Right lung (tissue), 5 donors: ENCODE results near the gene TBC1D2B. TPM values are rescaled to one million over a fixed set of nuclear protein-coding genes. Genes with fewer than 3 reads are reported as not detected.

Experiments used
- DNase-seq, 2 donors: peaks; one replicate each; pipeline ENCODE4 v3.0.0-alpha.2; 2013
- polyA plus RNA-seq, 5 donors: library from polyadenylated mRNA; unstranded; fragments of 120-200 nt; gene quantifications; one replicate each; pipeline versions ENCODE4 v1.2.1 to v1.2.3, GENCODE V29; 2013; ENCODE audit warnings: inconsistent platforms in 1 of 5, low replicate concordance in 1 of 5; ENCODE audit not compliant: insufficient read length in 5 of 5, insufficient read depth in 1 of 5

TBC1D2B gene
- polyA plus RNA-seq, 5 donors, result 39.5 to 48.7 (median 40.9) TPM

DNA sequence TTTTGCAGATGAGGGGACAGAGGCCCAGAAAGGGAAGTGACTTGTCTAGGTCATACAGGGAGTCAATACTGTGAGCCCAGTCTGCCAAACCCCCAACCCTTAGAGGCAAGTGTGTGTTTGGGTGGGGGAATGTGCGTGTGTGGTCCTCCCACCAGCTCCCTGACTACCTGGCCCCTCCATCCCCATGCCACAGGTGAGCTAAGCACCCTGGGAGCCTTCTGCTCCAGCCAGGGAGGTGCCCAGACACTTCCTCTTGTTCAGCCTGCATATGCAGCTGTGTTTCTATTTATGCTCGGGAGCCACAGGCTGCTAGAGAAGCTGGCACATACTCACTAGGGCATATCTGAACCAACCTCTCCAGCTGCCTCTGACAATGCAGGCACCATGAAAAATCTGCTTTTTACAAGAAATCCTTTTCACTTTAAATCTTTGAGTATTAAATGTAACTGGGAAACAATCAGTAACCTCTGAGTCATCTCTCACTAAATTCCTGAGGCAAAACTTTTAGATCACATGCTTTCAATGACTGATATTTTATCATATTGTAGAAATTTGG, 20.7 kb downstream of the TBC1D2B start:
- DNase-seq, result no peak

DNA sequence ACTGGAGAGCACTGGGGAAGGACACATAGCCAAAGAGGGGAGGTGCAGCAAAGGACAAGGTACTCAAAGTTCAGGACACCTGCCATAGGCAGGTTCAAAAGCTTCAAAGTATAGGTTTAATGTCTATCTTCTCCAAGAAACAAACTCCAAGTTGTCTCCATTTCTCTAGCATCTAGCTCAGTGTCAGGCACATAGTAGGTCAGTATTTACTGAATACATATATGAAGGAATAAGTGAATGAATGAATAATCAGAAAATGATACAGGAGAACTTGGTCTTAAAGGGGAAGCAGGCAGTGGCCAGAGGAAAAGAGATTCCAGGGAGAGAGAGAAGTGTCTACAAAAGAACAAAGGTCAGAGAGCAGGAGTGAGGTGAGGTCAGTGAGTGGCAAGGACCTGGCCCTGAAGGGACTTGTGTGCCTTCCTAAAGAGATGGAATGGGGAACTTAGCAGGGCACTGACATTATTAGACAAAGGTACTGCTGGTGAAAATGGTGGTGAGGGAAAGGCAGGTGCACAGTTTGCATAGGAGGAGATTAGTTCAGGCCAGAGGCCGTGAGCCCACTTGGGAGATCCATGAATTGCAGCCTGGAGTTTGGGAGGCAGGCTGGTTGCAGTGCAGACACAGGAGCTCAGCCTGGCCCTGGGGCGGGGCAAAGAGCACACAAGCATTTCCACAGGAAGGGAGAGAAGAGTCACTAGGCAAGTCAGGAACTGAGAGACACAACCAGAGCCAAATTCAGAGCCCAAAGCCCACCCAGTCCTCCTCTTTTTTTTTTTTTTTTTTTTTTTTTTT, 21.4 kb downstream of the TBC1D2B start:
- DNase-seq, result no peak

DNA sequence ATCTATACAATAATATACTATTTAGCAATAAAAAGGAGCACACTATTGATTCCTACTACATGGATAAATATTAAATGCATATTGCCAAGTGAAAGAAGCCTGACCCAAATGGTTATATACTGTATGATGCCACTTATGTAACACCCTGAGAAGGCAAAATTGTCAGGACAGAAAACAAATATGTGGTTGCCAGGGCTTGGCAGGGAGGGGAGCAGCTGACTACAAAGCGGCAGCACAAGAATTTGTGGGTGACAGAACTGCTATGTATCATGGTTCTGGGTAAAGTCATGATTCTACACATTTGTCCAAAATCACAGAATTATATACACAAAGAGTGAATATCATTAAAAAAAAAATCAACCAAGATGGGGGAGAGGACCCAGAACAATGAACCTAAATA, 22.5 kb downstream of the TBC1D2B start:
- DNase-seq, result no peak

DNA sequence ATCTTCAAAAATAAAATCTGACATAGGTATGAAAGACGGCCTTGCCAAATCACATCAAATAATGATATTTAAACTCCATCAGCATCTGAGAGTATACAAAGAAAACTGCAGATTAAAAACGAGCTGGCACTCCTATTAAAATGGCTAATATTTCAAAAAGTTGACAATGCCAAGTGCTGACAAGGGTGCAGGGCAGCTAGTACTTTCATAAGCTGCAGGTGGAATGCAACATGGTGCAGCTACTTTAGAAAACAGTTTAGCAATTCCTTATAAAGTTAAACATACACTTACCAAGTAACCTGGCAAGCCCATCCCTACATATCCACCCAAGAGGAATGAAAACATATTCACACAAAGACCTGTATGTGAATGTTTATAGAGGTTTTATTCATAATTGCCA, 23.0 kb downstream of the TBC1D2B start:
- DNase-seq, result no peak

DNA sequence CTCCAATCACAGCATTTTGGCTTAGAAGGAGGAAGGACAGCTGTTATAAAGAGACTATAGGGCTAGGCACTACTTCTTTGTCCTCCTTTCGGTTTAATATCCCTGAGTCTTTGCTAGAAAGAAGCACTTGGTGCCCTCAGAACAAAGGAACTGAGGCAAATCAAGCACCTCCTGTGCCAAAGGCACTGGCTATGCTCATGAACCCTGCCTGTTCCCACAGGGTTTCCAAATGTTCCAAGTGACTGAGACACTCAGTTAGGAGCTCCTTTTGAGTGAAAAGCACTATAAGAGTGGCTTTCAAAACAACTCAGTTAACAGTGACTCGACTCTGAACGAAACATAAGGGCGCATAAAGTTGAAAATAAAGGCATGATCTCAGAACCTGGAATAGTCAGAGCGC, 25.0 kb downstream of the TBC1D2B start:
- DNase-seq, result no peak

DNA sequence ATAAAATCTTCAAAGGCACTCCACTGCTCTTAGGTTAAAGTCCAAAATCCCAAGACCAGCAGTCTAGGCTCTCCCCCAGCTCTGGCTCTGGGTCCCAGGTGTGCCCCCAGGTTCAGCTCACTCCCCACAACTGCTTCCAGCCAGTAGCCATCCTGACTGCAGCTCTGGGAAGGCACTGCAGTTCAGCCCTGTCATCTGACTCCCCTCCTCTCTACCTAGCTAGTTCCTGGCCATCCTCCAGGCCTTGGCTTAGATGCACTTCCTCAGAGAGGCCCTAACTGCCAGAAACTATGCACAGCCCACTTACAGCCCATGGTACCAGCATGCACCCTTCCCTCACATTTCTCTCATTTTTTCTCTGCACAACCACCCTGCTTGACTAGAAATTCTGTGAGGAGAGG, 25.5 kb downstream of the TBC1D2B start:
- DNase-seq, result no peak

DNA sequence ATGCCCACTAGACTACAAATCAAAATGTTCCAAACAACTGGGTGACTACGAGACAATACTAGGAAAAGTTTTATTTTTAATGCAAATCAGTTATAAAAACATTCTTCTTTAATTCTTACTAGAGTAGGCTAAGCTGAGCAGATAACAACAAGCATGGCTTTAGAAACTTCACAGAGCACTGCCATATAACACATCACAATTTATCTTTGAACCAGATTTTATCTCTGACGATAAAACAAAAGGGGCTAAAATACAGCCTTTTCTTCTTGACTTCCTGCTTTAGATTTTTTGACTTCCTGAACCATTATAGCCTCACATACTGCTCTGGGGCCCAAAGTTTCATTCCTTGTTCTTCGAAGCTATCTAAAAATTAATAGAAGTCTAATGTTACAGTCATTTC, 25.9 kb downstream of the TBC1D2B start:
- no peak for DNase-seq

DNA sequence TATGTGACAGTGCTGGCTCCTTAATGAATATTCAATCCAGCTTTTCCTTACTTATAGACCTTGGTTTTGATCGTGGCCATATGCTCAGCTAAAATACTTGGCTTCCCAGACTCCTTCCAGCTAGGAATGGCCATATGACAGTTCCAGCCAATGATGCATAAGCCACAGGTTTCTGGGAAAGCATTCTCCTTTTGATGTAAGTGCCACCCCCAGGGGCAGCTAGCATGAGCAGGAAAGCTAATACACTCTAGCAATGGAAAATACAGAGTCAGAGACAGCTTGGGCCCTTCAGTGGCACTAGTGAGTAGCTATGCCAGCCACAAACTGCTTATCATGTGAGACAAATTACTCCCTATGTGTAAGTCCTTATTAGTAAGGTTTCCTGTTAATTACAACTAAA, 26.7 kb downstream of the TBC1D2B start:
- DNase-seq, result no peak

DNA sequence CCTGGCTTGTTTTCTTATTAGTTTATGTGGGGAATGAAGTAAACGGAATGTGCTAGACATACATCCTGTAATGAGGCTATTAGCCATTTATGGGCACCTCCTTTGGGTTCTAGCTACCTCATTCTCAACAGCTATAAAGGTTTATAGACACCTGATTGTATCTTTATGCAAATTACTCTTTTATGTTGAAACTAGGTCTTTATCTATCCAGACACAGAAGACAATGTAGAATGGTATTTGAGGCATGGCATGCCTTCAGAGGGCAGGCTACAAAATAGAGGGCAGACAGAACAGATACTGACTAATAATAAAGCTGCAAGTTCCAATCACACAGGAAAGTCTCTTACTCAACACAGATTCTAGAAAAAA, 27.1 kb downstream of the TBC1D2B start:
- no peak for DNase-seq

DNA sequence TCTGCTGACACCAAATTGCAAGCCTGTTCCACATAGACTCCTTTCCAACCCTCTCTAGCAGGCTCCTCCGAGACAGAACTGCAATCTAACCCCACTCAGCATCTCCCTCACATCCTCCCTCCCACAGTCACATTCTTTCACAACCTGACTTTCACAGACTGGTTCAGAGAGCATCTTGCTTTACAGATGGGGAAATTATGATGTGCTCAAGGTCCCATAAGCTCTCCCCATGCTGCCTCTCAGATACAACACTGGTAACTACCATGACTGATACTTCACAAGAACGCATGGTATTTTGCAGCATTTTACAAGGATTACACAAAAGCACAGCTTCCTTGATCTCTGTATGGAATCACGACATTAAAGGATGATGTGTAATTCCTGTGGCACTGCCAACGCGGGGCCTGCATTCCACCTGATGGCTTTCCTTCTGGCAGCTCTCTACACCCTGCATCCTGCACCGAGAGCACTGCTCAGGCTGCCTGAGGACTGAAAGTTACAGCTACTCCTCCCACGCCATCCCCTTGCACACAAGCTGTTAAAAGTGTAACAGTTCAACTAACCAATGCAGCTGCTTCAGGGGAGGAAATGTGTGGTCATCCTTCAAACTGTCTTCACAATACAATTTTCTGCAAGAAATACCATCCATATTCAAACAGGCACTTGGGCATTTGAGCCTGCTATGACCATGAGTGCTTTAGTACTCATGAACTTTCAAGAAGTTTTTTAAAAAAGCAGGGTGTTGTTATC, 27.6 kb downstream of the TBC1D2B start:
- DNase-seq, result no peak

DNA sequence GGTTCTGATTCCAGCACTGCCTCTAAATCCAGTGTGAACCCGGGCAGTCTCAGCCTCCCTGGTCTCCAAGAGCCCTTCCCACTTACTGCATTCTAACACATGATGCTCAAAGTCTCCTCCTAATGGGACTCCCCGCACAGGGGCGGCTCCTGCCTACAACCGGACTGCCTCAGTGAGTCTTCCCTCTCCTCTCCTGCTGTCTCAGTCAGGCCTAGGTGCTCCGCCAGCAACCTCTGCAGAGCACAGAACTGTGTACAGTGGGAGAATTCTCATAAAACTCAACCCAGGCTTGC, 28.9 kb downstream of the TBC1D2B start:
- no peak for DNase-seq

DNA sequence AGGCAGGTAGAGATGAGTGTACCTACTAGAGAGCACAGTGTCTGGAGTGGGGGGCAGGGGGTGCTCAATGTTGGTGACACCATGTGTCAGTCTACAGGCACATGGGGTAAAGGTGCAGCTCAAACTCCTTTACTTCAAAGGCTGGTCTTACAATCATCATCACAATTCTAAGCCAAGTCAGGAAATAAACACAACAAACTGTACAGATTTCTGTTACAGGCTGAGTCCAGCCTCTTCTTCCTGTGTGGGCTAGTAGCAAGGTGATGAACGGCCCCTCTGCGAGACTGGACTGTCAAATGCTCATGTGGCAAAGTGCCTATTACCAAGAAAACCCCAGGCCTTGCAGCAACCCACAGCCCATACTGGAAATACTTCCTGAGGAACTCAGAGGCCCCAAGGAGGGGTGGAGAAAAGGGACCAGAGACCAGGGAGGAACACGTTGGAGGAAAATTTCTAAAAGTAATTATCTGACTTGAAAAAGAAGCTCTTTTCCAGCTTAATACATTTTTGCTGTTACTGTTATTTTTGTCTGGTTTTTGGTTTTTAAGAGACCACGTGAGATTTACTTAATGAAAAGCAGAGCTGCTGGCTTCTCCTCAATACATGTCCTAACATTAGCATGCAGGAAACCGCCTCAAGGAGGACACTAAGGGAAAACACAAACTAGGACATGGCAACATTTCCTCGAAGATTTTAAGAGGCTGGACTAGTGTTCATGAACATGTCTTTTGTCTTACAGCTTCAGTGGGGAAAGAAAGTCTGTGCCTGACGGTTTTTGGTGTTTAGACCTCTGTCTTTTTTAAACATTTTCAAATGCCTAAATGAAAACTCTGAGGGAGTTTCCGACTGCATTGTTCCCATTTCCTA, 29.5 kb downstream of the TBC1D2B start:
- DNase-seq, result no peak

DNA sequence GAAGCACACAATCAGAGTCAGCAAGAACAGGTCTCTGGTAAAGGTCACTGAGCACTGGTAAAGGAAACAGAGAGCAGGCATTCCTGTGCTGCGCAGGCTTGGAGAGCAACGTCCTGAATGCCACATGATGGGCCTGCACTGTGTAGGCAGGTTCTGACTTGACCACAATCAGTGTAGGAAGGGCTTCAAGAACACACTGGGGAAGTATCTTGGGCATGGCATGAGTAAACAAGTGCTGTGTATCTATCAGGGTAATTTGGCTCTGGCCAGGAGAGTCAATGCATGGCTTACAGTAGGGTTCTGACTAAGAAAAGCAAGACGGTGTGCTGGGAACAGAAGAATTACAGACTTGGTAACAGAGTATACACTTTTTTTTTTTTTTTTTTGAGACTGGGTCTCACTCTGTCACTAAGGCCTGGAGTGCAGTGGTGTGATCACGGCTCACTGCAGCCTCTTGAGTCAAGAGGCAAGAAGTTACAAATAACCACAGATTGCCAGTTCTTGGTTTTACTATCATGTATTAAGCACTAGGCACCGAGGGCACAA, 30.6 kb downstream of the TBC1D2B start:
- no peak for DNase-seq

DNA sequence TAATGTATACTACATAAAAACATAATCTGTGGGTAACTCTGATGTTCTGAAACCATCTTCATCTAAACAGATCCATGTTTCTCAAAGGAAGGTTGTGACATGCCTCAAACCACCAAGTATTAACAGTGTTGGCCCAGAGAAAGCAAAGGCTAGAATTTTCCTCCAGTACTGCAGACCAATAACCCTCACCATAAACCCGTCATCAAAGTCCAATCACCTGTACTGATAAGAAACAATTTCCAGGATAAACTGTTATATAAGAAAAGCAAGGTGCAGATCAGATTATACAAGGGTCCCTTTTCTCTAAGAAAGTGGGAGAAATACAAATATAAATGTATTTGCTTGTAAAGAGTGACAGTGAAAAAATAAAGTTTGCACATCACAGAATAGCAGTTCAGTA, 32.3 kb downstream of the TBC1D2B start:
- no peak for DNase-seq

DNA sequence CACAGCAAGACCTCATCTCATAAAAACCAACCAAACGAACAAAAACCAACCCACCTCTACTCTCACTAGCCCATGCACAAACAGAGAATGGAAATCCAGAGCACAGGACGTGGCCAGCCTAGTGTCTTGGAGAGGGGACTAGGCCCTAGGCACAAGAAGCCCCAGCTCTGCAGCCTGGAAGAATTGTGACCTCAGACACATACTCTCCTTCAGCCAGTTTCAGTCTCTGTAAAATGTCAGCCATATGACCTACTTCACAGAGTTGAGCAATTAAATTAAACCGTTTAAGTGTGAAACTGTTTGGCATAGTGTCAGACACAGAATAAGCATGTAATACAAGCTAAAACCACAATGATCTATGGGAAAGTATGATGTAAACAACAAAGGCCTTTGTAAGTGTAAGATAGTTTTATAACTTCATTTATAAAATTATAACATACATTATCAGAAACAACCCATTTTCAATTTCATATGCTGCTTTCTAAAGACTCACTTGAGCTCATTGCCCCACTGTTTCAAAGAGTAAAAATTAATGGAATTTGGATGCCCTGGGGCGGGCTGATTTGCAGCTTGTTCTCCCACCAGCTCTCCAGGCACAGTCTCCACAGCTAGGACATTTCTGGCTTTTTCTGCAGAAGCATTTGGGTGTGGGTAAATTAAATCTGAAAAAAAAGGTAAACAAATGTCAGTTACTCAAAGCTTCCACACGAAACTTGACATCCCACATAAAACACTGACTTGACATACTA, 32.9 kb downstream of the TBC1D2B start:
- DNase-seq, result no peak

DNA sequence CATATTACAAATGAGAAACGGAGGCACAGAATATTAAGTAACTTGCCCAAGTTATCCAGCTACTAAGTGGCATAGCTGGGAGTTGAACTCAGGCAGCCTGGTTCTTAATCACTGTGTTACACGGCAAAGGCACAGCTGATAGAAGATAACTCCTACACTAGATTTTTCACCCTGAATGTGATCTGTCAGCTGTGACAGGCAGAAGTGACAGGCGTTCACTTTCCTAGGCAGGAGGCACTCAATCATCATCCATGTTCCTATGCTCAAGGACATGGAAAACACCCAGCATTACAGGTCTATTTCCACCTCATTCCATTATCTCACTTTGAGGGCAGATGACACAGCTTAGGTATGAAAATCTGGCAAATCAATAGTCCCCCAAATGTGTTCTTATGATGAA, 35.6 kb downstream of the TBC1D2B start:
- DNase-seq, result no peak

DNA sequence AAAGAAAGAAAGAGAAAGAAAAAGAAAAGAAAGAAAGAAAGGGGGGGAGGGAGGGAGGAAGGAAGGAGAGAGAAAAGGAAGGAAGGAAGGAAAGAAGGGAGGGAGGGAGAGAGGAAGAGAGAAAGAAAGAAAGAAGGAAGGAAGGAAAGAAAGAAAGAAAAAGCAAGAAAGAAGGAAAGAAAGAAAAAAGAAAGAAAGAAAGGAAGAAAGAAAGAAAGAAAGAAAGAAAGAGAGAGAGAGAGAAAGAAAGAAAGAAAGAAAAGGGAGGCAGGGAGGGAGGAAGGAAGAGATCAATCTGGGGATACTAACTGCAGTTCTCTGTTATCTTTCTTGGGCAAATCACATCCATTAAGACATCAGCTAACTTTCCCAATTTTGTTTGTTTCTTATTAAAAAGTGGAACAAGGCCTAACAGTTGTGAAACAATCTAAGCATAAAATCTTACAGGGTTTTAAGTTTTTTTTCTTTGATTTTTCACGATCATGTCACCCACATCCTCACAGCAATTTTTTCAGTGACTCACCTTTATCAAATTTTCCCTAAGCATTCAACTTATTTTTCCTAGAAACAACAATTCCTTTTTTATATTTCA, 36.8 kb downstream of the TBC1D2B start:
- DNase-seq, result no peak

DNA sequence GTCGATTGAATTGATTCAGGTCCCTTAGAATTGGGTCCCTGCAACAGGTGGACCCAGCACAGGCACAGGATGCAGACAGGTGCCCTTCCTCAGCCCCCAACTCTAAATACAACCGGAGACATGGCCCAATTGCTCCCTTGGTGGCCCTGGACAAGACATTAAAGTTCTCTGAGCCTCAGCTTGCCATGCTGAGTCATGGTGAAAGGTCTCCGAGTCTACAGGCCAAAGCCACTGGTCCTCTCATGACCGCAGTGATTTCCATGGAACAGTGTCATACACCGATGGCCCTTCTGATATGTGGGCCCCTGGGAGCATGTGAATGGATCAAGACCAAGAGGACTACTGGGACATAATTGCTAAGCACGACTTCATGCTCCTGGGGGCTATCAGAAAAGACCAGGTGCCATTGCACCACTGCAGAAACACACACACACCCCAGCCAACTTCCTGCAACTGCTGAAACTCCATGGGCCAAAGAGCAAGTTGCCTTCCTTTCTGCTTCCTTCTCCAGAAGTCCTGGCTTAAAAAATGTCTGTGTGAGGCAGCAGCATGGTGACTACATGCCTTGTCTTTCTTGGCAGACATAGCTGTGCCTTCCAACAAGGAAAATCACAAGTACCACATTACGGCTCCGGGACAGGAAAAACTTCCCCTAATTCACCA, 38.8 kb downstream of the TBC1D2B start:
- no peak for DNase-seq

DNA sequence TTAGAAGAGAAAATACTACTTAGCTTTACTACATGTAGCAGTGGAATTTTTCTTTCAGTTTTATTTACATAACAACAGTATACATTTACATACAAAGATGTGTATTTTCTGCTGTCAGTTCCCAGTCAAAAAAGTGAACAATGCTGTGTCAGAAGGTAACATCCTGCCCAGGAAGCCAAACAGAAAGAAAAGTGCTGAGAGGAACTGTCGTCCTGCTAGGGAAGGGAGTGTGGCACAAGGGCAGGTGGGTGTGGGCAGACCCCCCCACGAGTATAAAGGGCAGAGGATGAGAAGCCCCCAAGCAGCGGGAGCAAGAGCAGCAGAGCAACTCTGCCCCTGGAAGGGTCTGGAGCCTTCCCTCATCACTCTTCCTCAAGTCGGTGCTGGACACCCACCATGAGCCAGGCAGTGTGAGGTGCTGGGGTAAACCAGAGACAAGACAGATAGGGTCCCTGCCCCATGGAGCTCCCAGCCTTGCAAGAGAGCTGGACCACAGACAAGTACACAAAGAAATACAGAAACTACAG, 39.7 kb downstream of the TBC1D2B start:
- no peak for DNase-seq

DNA sequence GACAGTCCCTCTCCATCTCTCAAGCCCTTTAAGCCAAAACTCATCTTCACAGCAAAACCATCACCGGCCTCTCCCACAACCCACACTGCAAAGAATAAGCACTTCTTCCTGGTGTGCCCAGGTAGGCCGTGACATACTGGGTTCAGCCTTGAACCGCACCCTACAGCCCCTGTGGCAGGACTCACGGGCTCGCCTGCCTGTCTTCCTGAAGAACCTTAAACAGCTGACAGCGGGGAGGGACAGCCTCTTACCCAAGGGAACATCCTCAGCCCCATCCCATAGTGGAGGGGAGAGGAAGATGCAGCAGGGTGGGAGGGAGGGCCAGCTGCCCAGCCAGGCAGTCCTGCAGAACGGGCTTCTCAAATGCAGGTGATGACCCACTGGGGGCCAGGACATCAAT, 40.2 kb downstream of the TBC1D2B start:
- no peak for DNase-seq
